ENCODE data around the gene AGO3. TPM values are rescaled to one million over a fixed set of nuclear protein-coding genes. Genes with fewer than 3 reads are reported as not detected.
A peak's percentile ranks its signal among the peaks of the same experiment; 100 is the strongest.

Gene AGO3
- total RNA-seq, 1 experiment from 2014 or later: 36.4 TPM

- Histone ChIP-seq H3K4me1 (peaks cover 9% of the 10 kb centered on the region), H3K9me3 (replicated peaks) (no peaks in the 10 kb centered on the region), H3K4me3 (no peak overlapping the region), H3K27ac (no peak overlapping the region), H3K36me3 (peaks cover 9% of the 10 kb centered on the region), H3K27me3 (no peaks in the 10 kb centered on the region)
- DNase-seq: peak; percentile 43 to 53
Observed at GRCh38 chr1:36096500-36097432, 165.9 kb downstream of the AGO3 start.

GRCh38 chr1:36097693-36098585 lies 167.0 kb downstream of the AGO3 start:
- Histone ChIP-seq H3K27me3 (no peaks in the 10 kb centered on the region), H3K27ac (no peak overlapping the region), H3K9me3 (replicated peaks) (no peaks in the 10 kb centered on the region), H3K36me3 (peaks cover 6% of the 10 kb centered on the region), H3K4me1 (peaks cover 9% of the 10 kb centered on the region), H3K4me3 (no peak overlapping the region)
- no peak for DNase-seq

- Histone ChIP-seq H3K36me3 (no peaks in the 10 kb centered on the region; the same call in none of the 2 replicates), H3K27me3 (no peaks in the 10 kb centered on the region), H3K27ac (no peak overlapping the region), H3K4me3 (no peak overlapping the region), H3K9me3 (replicated peaks) (no peaks in the 10 kb centered on the region), H3K4me1 (peaks cover 9% of the 10 kb centered on the region)
- no peak for DNase-seq
Observed at GRCh38 chr1:36098650-36099365, 167.9 kb downstream of the AGO3 start.

- no peaks in the 10 kb centered on the region for H3K9me3 ChIP-seq (replicated peaks)
- H3K27me3 ChIP-seq: no peaks in the 10 kb centered on the region
- H3K36me3 ChIP-seq: no peaks in the 10 kb centered on the region; the same call in none of the 2 replicates
- H3K27ac ChIP-seq: no peak overlapping the region
- H3K4me3 ChIP-seq: no peak overlapping the region; the same call in 1 of the 2 replicates
- H3K4me1 ChIP-seq: peaks cover 9% of the 10 kb centered on the region
- DNase-seq: peak; percentile 87 to 94
Observed at GRCh38 chr1:36099681-36100341, 168.9 kb downstream of the AGO3 start.

- no peak for DNase-seq
- Histone ChIP-seq H3K9me3 (replicated peaks) (no peaks in the 10 kb centered on the region), H3K27me3 (no peaks in the 10 kb centered on the region), H3K4me3 (no peak overlapping the region; the same call in 1 of the 2 replicates), H3K27ac (no peak overlapping the region), H3K36me3 (no peaks in the 10 kb centered on the region; the same call in 1 of the 2 replicates), H3K4me1 (peaks cover 9% of the 10 kb centered on the region)
Observed at GRCh38 chr1:36100376-36100775, 169.5 kb downstream of the AGO3 start.

- H3K36me3 ChIP-seq: no peaks in the 10 kb centered on the region
- no peak for DNase-seq
- H3K27ac ChIP-seq: no peak overlapping the region
- H3K27me3 ChIP-seq: no peaks in the 10 kb centered on the region
- peaks cover 12% of the 10 kb centered on the region for H3K4me1 ChIP-seq
- H3K9me3 ChIP-seq (replicated peaks): no peaks in the 10 kb centered on the region
- no peak overlapping the region for H3K4me3 ChIP-seq
Observed at GRCh38 chr1:36101546-36101945, 170.6 kb downstream of the AGO3 start.

- H3K36me3 ChIP-seq: no peaks in the 10 kb centered on the region
- H3K4me3 ChIP-seq: no peak overlapping the region
- no peak for DNase-seq
- no peaks in the 10 kb centered on the region for H3K27me3 ChIP-seq
- H3K9me3 ChIP-seq (replicated peaks): no peaks in the 10 kb centered on the region
- peaks cover 34% of the 10 kb centered on the region for H3K4me1 ChIP-seq
- H3K27ac ChIP-seq: no peak overlapping the region
Observed at GRCh38 chr1:36106269-36106668, 175.4 kb downstream of the AGO3 start.

- Histone ChIP-seq H3K4me3 (no peak overlapping the region), H3K27me3 (no peaks in the 10 kb centered on the region), H3K27ac (no peak overlapping the region), H3K36me3 (no peaks in the 10 kb centered on the region), H3K4me1 (peaks cover 34% of the 10 kb centered on the region), H3K9me3 (replicated peaks) (no peaks in the 10 kb centered on the region)
- no peak for DNase-seq
Observed at GRCh38 chr1:36107394-36107793, 176.5 kb downstream of the AGO3 start.

GRCh38 chr1:36108314-36108713 lies 177.4 kb downstream of the AGO3 start:
- Histone ChIP-seq H3K27me3 (no peaks in the 10 kb centered on the region), H3K4me3 (peak overlapping the region; percentile 18), H3K4me1 (peaks cover 34% of the 10 kb centered on the region), H3K36me3 (no peaks in the 10 kb centered on the region), H3K9me3 (replicated peaks) (no peaks in the 10 kb centered on the region), H3K27ac (peak overlapping the region; percentile 84)
- peak; percentile 91 to 93 for DNase-seq

- peak; percentile 90 to 91 for DNase-seq
- H3K4me1 ChIP-seq: peaks cover 34% of the 10 kb centered on the region
- peak overlapping the region; percentile 18 for H3K4me3 ChIP-seq
- no peaks in the 10 kb centered on the region for H3K36me3 ChIP-seq
- peak overlapping the region; percentile 84 for H3K27ac ChIP-seq
- H3K9me3 ChIP-seq (replicated peaks): no peaks in the 10 kb centered on the region
- H3K27me3 ChIP-seq: no peaks in the 10 kb centered on the region
Observed at GRCh38 chr1:36109041-36109679, 178.3 kb downstream of the AGO3 start.

- Histone ChIP-seq H3K9me3 (replicated peaks) (no peaks in the 10 kb centered on the region), H3K4me1 (peaks cover 51% of the 10 kb centered on the region), H3K4me3 (no peak overlapping the region), H3K36me3 (no peaks in the 10 kb centered on the region), H3K27ac (no peak overlapping the region), H3K27me3 (no peaks in the 10 kb centered on the region)
- DNase-seq: no peak
Observed at GRCh38 chr1:36111151-36111550, 180.2 kb downstream of the AGO3 start.

- no peak for DNase-seq
- no peak overlapping the region for H3K4me3 ChIP-seq
- no peak overlapping the region for H3K27ac ChIP-seq
- H3K36me3 ChIP-seq: no peaks in the 10 kb centered on the region
- no peaks in the 10 kb centered on the region for H3K9me3 ChIP-seq (replicated peaks)
- H3K27me3 ChIP-seq: no peaks in the 10 kb centered on the region
- peaks cover 52% of the 10 kb centered on the region for H3K4me1 ChIP-seq
Observed at GRCh38 chr1:36112823-36113222, 181.9 kb downstream of the AGO3 start.

- peak overlapping the region; percentile 56; the same call in 1 of the 2 replicates for H3K27ac ChIP-seq
- H3K36me3 ChIP-seq: no peaks in the 10 kb centered on the region
- H3K27me3 ChIP-seq: no peaks in the 10 kb centered on the region
- DNase-seq: no peak
- H3K4me3 ChIP-seq: no peak overlapping the region
- H3K9me3 ChIP-seq (replicated peaks): no peaks in the 10 kb centered on the region
- H3K4me1 ChIP-seq: peaks cover 55% of the 10 kb centered on the region
Observed at GRCh38 chr1:36114371-36114770, 183.5 kb downstream of the AGO3 start.

All from SJCRH30 (cell line).